GM12878 (cell line): ENCODE data around the gene THAP11. TPM values are rescaled to one million over a fixed set of nuclear protein-coding genes. Genes with fewer than 3 reads are reported as not detected.

ENCODE experiments used
- ATAC-seq: fragments of 200-7000 bp; cut with Tn5 transposase; 3 replicates; pipeline ENCODE4 v1.9.1; 2020; ENCODE audit warnings: mild to moderate bottlenecking, moderate library complexity
- BruUV-seq: library from RNA; stranded (reverse); fragments of 400-500 nt; replicated peaks from 2 replicates; lab custom pipeline; 2021; lab: Mats Ljungman, UMichigan
- CTCF ChIA-PET: fragments of 300-600 bp; sonication (Branson Sonifier 250); formaldehyde crosslinking; extraction: SDS; loops from one replicate; lab custom pipeline; 2021; ENCODE audit warnings: inconsistent platforms; lab: Yijun Ruan, JAX
- POLR2A ChIA-PET: fragments of 350-600 bp; formaldehyde crosslinking; extraction: SDS; loops from one replicate; lab custom pipeline; 2021; ENCODE audit warnings: inconsistent platforms; lab: Charles Lee
- RAD21 ChIA-PET: fragments of 300-600 bp; sonication (Branson Sonifier 250); formaldehyde crosslinking; loops from one replicate; lab custom pipeline; 2023; ENCODE audit warnings: antibody characterized with exemption; ENCODE audit not compliant: unreplicated experiment; lab: Charles Lee
- SMC1A ChIA-PET: fragments of 300-600 bp; sonication (Branson Sonifier 250); formaldehyde crosslinking; loops from one replicate; lab custom pipeline; 2023; ENCODE audit not compliant: unreplicated experiment, uncharacterized antibody; lab: Charles Lee
- DNase-seq: peaks from one replicate; pipeline ENCODE4 v3.0.0-alpha.2; 2011; ENCODE audit warnings: low read depth, low spot score
- FAIRE-seq: peaks from 3 replicates; lab custom pipeline; 2011; peaks lifted over from hg19 to GRCh38; lab: Jason Lieb, UNC
- H2AFZ ChIP-seq: 2 replicates; pipeline ENCODE4 v1.6.0; 2011; ENCODE audit warnings: low read depth, low read length, control low read depth; ENCODE audit not compliant: control insufficient read depth
- H3K27ac ChIP-seq: 2 replicates; pipeline ENCODE4 v1.5.1; 2011; ENCODE audit warnings: control low read depth; ENCODE audit not compliant: control insufficient read depth, insufficient read depth
- H3K27me3 ChIP-seq, 2 experiments: replicated peaks in 1 of 2; 2 replicates each; pipeline versions ENCODE4 v1.6.0 to v1.6.1; 2011; ENCODE audit warnings: low read length in 1 of 2; ENCODE audit not compliant: control insufficient read depth in 2 of 2, insufficient read depth in 2 of 2
- H3K36me3 ChIP-seq, 2 experiments: 2 replicates each; pipeline ENCODE4 v1.5.1; 2011; ENCODE audit warnings: low read length in 1 of 2; ENCODE audit not compliant: control insufficient read depth in 2 of 2, insufficient read depth in 2 of 2
- H3K4me1 ChIP-seq: 2 replicates; pipeline ENCODE4 v1.6.1; 2011; ENCODE audit warnings: mild to moderate bottlenecking, low read length, moderate library complexity, mixed read lengths; ENCODE audit not compliant: control insufficient read depth, insufficient read depth
- H3K4me2 ChIP-seq: 2 replicates; pipeline ENCODE4 v1.6.0; 2011; ENCODE audit warnings: control low read depth; ENCODE audit not compliant: control insufficient read depth, insufficient read depth
- H3K4me3 ChIP-seq: fragments of 200-600 bp; sonication (generic); 2 replicates; pipeline ENCODE4 v1.5.1; 2016
- H3K79me2 ChIP-seq: 2 replicates; pipeline ENCODE4 v1.6.0; 2011; ENCODE audit warnings: low read length; ENCODE audit not compliant: control insufficient read depth, insufficient read depth
- H3K9ac ChIP-seq: 2 replicates; pipeline ENCODE4 v1.8.0; 2011; ENCODE audit warnings: low read length, control low read depth, mixed read lengths; ENCODE audit not compliant: control insufficient read depth, insufficient read depth
- H3K9me3 ChIP-seq: replicated peaks from 3 replicates; pipeline ENCODE4 v1.5.1; 2011; ENCODE audit warnings: mild to moderate bottlenecking, low read length; ENCODE audit not compliant: control insufficient read depth, insufficient read depth
- H4K20me1 ChIP-seq: 2 replicates; pipeline ENCODE4 v1.6.0; 2011; ENCODE audit not compliant: control insufficient read depth, insufficient read depth
- ATF3 ChIP-seq: IDR thresholded peaks from 2 replicates; pipeline ENCODE4 v1.6.1; 2011; ENCODE audit warnings: low read depth, mild to moderate bottlenecking, low read length, moderate library complexity, borderline replicate concordance; ENCODE audit errors: extremely low read depth
- BMI1 ChIP-seq: fragments of 450-650 bp; IDR thresholded peaks from 2 replicates; pipeline ENCODE4 v1.6.1; 2016; ENCODE audit warnings: mild to moderate bottlenecking, moderate library complexity, borderline replicate concordance
- CREB1 ChIP-seq: IDR thresholded peaks from 2 replicates; pipeline ENCODE4 v1.6.1; 2012; ENCODE audit warnings: low read depth, mild to moderate bottlenecking, inconsistent platforms
- CUX1 ChIP-seq: IDR thresholded peaks from 2 replicates; pipeline ENCODE4 v1.6.1; 2012; ENCODE audit warnings: improper control_type of control experiment, low read depth, low read length; ENCODE audit not compliant: insufficient replicate concordance
- EGR1 ChIP-seq, 2 experiments: IDR thresholded peaks; 1 replicate in 1 of 2; 2 replicates in 1 of 2; pipeline ENCODE4 v1.6.1; 2011 to 2012; ENCODE audit warnings: low read depth in 2 of 2, low read length in 2 of 2, borderline replicate concordance in 1 of 2, mild to moderate bottlenecking in 1 of 2, moderate library complexity in 1 of 2
- JUND ChIP-seq: IDR thresholded peaks from 2 replicates; pipeline ENCODE4 v1.6.1; 2012; ENCODE audit warnings: low read depth, mild to moderate bottlenecking, low read length, improper control_type of control experiment, moderate library complexity
- LARP7 ChIP-seq: fragments of 450-650 bp; IDR thresholded peaks from 2 replicates; pipeline ENCODE4 v1.6.1; 2017; ENCODE audit warnings: mild to moderate bottlenecking
- MXI1 ChIP-seq: fragments of 150-350 bp; IDR thresholded peaks from 2 replicates; pipeline ENCODE4 v1.6.1; 2011; ENCODE audit warnings: low read depth, mild to moderate bottlenecking, inconsistent platforms, low read length, improper control_type of control experiment
- MYC ChIP-seq: IDR thresholded peaks from 2 replicates; pipeline ENCODE4 v1.6.1; 2011; ENCODE audit warnings: mild to moderate bottlenecking, low read length, moderate library complexity, inconsistent platforms; ENCODE audit not compliant: insufficient read depth, insufficient replicate concordance, insufficient read length, severe bottlenecking
- PBX3 ChIP-seq: IDR thresholded peaks from 2 replicates; pipeline ENCODE4 v1.6.1; 2011; ENCODE audit warnings: mild to moderate bottlenecking, low read depth, low read length, moderate library complexity; ENCODE audit not compliant: insufficient replicate concordance
- RCOR1 ChIP-seq: conservative IDR thresholded peaks from 2 replicates; pipeline ENCODE4 v1.6.1; 2012; ENCODE audit warnings: low read depth, low read length, improper control_type of control experiment
- SREBF1 ChIP-seq: IDR thresholded peaks from 2 replicates; pipeline ENCODE4 v1.6.1; 2012; ENCODE audit warnings: mild to moderate bottlenecking, low read length
- ZBED1 ChIP-seq: IDR thresholded peaks from 2 replicates; pipeline ENCODE4 v1.6.1; 2016; ENCODE audit warnings: borderline replicate concordance
- ZNF384 ChIP-seq: IDR thresholded peaks from 2 replicates; pipeline ENCODE4 v1.6.1; 2012; ENCODE audit warnings: low read depth, mild to moderate bottlenecking, low read length, improper control_type of control experiment, borderline replicate concordance
- WGBS: methylation state at CpG from one replicate; pipeline ENCODE4 v1.1.6; 2016; ENCODE audit warnings: low lambda C conversion rate; ENCODE audit not compliant: insufficient replicate concordance, insufficient coverage; ENCODE audit errors: missing lambda C conversion rate; 5-methylcytosine and 5-hydroxymethylcytosine counted together
- in situ Hi-C: fragments of 300-500 bp; cut with MboI; formaldehyde crosslinking; loops from 9 replicates; pipeline ENCODE4 v1.14.3; 2018; ENCODE audit warnings: mixed read lengths
- intact Hi-C: fragments of 100-400 bp; cut with micrococcal nuclease; formaldehyde crosslinking; loops from one replicate; pipeline ENCODE4 v1.14.2; 2022; ENCODE audit not compliant: unreplicated experiment
- polyA plus RNA-seq, 11 experiments: library from polyadenylated mRNA; depleted of rRNA in 4 of 11; unstranded in 6 of 11; stranded (reverse) in 5 of 11; fragments of >200 nt; fragmentation: Nextera tagmentation in 4 of 11; fragmentation: Illumina TruSeq in 1 of 11; extraction: Ambion mirVana in 4 of 11; extraction: Trizol in 1 of 11; gene quantifications; 1 replicate in 1 of 11; 2 replicates in 10 of 11; pipeline versions ENCODE4 v1.2.1 to v1.2.3, GENCODE V29; 2011 to 2016; ENCODE audit warnings: inconsistent platforms in 2 of 11, missing spikeins in 2 of 11, low read depth in 1 of 11
- total RNA-seq, 4 experiments: library from RNA; depleted of rRNA in 3 of 4; stranded (reverse); fragments of >200 nt in 3 of 4; fragmentation: Illumina TruSeq in 1 of 4; extraction: Trizol in 1 of 4; gene quantifications; 2 replicates each; pipeline versions ENCODE4 v1.2.1 to v1.2.3, GENCODE V29; 2013 to 2021

The THAP11 gene
- total and polyA plus RNA-seq, 10 of the 15 experiments (the other 5 are each of a cell fraction or from before 2014, with no cell fraction given) = 2.5 to 36.7 (median 21.4) TPM

- no peak for TF ChIP-seq EGR1 (IDR thresholded peaks at IDR 0.05; ENCODE audit: borderline replicate concordance in 1 of 2, low read depth in 2 of 2, low read length in 2 of 2)
- TF ChIP-seq, all 136 proteins: peak for 0
Observed at GRCh38 chr16:67885976-67886375, 43.9 kb downstream of the THAP11 start (continued).

- 94% methylated on average over 5 of the region's 5 CpGs for WGBS
- ChIA-PET POLR2A (no interaction called here), CTCF (interaction anchor here (1.1 to 5.6 kb wide), 3 partner anchors 12 to 155 kb away, joined by 4 to 39 read pairs (median 5); partner anchors contain the start of gene EDC4), RAD21 (interaction anchor here (1.0 to 1.1 kb wide), 2 partner anchors 11 to 231 kb away, joined by 3 read pairs; no protein-coding TSS in a partner anchor), SMC1A (interaction anchor here (1.0 kb wide), 1 partner anchor 28 kb away, joined by 3 read pairs; no protein-coding TSS in a partner anchor)
- H3K4me1 ChIP-seq = no peaks in the 10 kb centered on the region
- in situ Hi-C loops = no loop called here
- H4K20me1 ChIP-seq = no peaks in the 10 kb centered on the region
- no peak overlapping the region for H3K9ac ChIP-seq
- no peak overlapping the region for H3K4me2 ChIP-seq
- no peaks in the 10 kb centered on the region for H3K27me3 ChIP-seq
- no peak overlapping the region for H2AFZ ChIP-seq
- no peak for FAIRE-seq
- no peaks in the 10 kb centered on the region for H3K79me2 ChIP-seq
- no peak for ATAC-seq
- BruUV-seq = no TSS peak
- no peaks in the 10 kb centered on the region for H3K9me3 ChIP-seq
- H3K27ac ChIP-seq = no peak overlapping the region
- peaks cover 9 to 27% of the 10 kb centered on the region in 2 experiments; a peak in 3 of 4 replicates for H3K36me3 ChIP-seq
- no peak overlapping the region for H3K4me3 ChIP-seq
- no peak for DNase-seq
- intact Hi-C loops = no loop called here
- no peak for TF ChIP-seq MYC
- no peak for TF ChIP-seq PBX3
- no peak for TF ChIP-seq MXI1
- TF ChIP-seq RCOR1 = no peak
- TF ChIP-seq BMI1 = no peak
- no peak for TF ChIP-seq ATF3
- TF ChIP-seq JUND = no peak
- TF ChIP-seq ZBED1 = no peak
- TF ChIP-seq ZNF384 = no peak
- TF ChIP-seq CREB1 = no peak
- TF ChIP-seq CUX1 = no peak
- no peak for TF ChIP-seq SREBF1
- TF ChIP-seq LARP7 = no peak
Observed at GRCh38 chr16:67886387-67886786, 44.3 kb downstream of the THAP11 start.
